ENCODE measurements around the gene TNFRSF14. TPM values are rescaled to one million over a fixed set of nuclear protein-coding genes. Genes with fewer than 3 reads are reported as not detected.

Gene TNFRSF14
- polyA plus RNA-seq, 1 experiment: 19.3 TPM

GRCh38 chr1:2544875-2545640 is 11.1 kb upstream of the TNFRSF14 start:
- Histone ChIP-seq H3K27me3 (ENCODE audit: control insufficient read depth, insufficient read depth, low read length) (no peaks in the 10 kb centered on the region), H3K4me3 (ENCODE audit: low read depth, low read length) (no peak overlapping the region), H3K36me3 (ENCODE audit: control insufficient read depth, insufficient read depth, low read length) (no peaks in the 10 kb centered on the region)
- ChIA-PET CTCF (interaction anchor here (1.1 to 3.8 kb wide), 3 partner anchors 10 to 130 kb away, joined by 4 to 28 read pairs (median 6); partner anchors contain the start of gene TNFRSF14), POLR2A (no interaction called here)
- TF ChIP-seq CTCF (IDR thresholded peaks at IDR 0.05; ENCODE audit: insufficient read depth, low read depth, low read length): no peak
- DNase-seq (ENCODE audit: low read depth): no peak

- TF ChIP-seq CTCF (IDR thresholded peaks at IDR 0.05; ENCODE audit: insufficient read depth, low read depth, low read length): no peak
- ChIA-PET POLR2A (interaction anchor here (0.6 to 0.7 kb wide), 2 partner anchors 19 to 39 kb away, joined by 5 to 6 read pairs; partner anchors contain the start of gene PANK4), CTCF (interaction anchor here (0.9 to 3.8 kb wide), 4 partner anchors 11 to 351 kb away, joined by 3 to 28 read pairs (median 8); partner anchors contain the start of genes FAAP20 and TNFRSF14)
- H3K4me3 ChIP-seq (ENCODE audit: low read depth, low read length): peak overlapping the region; percentile 55
- H3K27me3 ChIP-seq (ENCODE audit: control insufficient read depth, insufficient read depth, low read length): no peaks in the 10 kb centered on the region
- DNase-seq (ENCODE audit: low read depth): no peak
- no peaks in the 10 kb centered on the region for H3K36me3 ChIP-seq (ENCODE audit: control insufficient read depth, insufficient read depth, low read length)
These were observed 10.2 kb upstream of the TNFRSF14 start for GRCh38 chr1:2545754-2546514.

GRCh38 chr1:2546515-2547209 is 9.5 kb upstream of the TNFRSF14 start:
- H3K27me3 ChIP-seq (ENCODE audit: control insufficient read depth, insufficient read depth, low read length): no peaks in the 10 kb centered on the region
- H3K4me3 ChIP-seq (ENCODE audit: low read depth, low read length): peak overlapping the region; percentile 55
- no peaks in the 10 kb centered on the region for H3K36me3 ChIP-seq (ENCODE audit: control insufficient read depth, insufficient read depth, low read length)
- no peak for DNase-seq (ENCODE audit: low read depth)
- peak; percentile 30; the same call in 1 of the 2 replicates for TF ChIP-seq CTCF (IDR thresholded peaks at IDR 0.05; ENCODE audit: insufficient read depth, low read depth, low read length)
- ChIA-PET POLR2A (interaction anchor here (0.6 to 0.7 kb wide), 2 partner anchors 20 to 38 kb away, joined by 5 to 6 read pairs; partner anchors contain the start of gene PANK4), CTCF (interaction anchor here (0.6 to 3.8 kb wide), 23 partner anchors 10 to 878 kb away, joined by 3 to 71 read pairs (median 6); partner anchors contain the start of genes FAAP20, MORN1, PANK4 and PEX10)

- Histone ChIP-seq H3K36me3 (ENCODE audit: control insufficient read depth, insufficient read depth, low read length) (no peaks in the 10 kb centered on the region), H3K27me3 (ENCODE audit: control insufficient read depth, insufficient read depth, low read length) (no peaks in the 10 kb centered on the region), H3K4me3 (ENCODE audit: low read depth, low read length) (peak overlapping the region; percentile 55)
- POLR2A ChIA-PET: no interaction called here
- CTCF ChIA-PET: interaction anchor here (0.6 to 3.8 kb wide), 24 partner anchors 10 to 877 kb away, joined by 3 to 71 read pairs (median 6); partner anchors contain the start of genes FAAP20, MORN1, PANK4 and PEX10
- TF ChIP-seq CTCF (IDR thresholded peaks at IDR 0.05; ENCODE audit: insufficient read depth, low read depth, low read length): no peak
- no peak for DNase-seq (ENCODE audit: low read depth)
These were observed 8.7 kb upstream of the TNFRSF14 start for GRCh38 chr1:2547210-2548067.
